Ishikawa (cell line): ENCODE measurements around the gene PPIP5K2.
A peak's percentile ranks its signal among the peaks of the same experiment; 100 is the strongest.

ENCODE experiments used
- CEBPB ChIP-seq: IDR thresholded peaks from 2 replicates; pipeline ENCODE4 v1.6.1; 2012
- CREB1 ChIP-seq: IDR thresholded peaks from 2 replicates; pipeline ENCODE4 v1.6.1; 2012; ENCODE audit warnings: low read depth
- EP300 ChIP-seq: IDR thresholded peaks from 2 replicates; pipeline ENCODE4 v1.6.1; 2012; ENCODE audit warnings: borderline replicate concordance
- FOXM1 ChIP-seq: IDR thresholded peaks from 2 replicates; pipeline ENCODE4 v1.6.1; 2012; ENCODE audit warnings: low read depth, borderline replicate concordance
- MAX ChIP-seq: IDR thresholded peaks from 2 replicates; pipeline ENCODE4 v1.6.1; 2012
- NFIC ChIP-seq: IDR thresholded peaks from 2 replicates; pipeline ENCODE4 v1.6.1; 2012
- RAD21 ChIP-seq: IDR thresholded peaks from 2 replicates; pipeline ENCODE4 v1.6.1; 2012; ENCODE audit warnings: low read depth
- REST ChIP-seq: IDR thresholded peaks from 2 replicates; pipeline ENCODE4 v1.6.1; 2012; ENCODE audit warnings: low read depth, mild to moderate bottlenecking
- TAF1 ChIP-seq: IDR thresholded peaks from 2 replicates; pipeline ENCODE4 v1.6.1; 2012; ENCODE audit warnings: low read depth, mild to moderate bottlenecking
- TCF12 ChIP-seq: IDR thresholded peaks from 2 replicates; pipeline ENCODE4 v1.6.1; 2012; ENCODE audit warnings: low read depth
- TEAD4 ChIP-seq: IDR thresholded peaks from 2 replicates; pipeline ENCODE4 v1.6.1; 2012
- USF1 ChIP-seq: IDR thresholded peaks from 2 replicates; pipeline ENCODE4 v1.6.1; 2012
- YY1 ChIP-seq: IDR thresholded peaks from 2 replicates; pipeline ENCODE4 v1.6.1; 2012; ENCODE audit warnings: low read depth
- ZBTB7A ChIP-seq: IDR thresholded peaks from 2 replicates; pipeline ENCODE4 v1.6.1; 2012; ENCODE audit warnings: low read depth

- TF ChIP-seq TEAD4, result peak; percentile 62
- no peak; the same call in 1 of the 2 replicates for TF ChIP-seq EP300
- no peak for TF ChIP-seq REST
- TF ChIP-seq NFIC, result no peak; the same call in 1 of the 2 replicates
- TF ChIP-seq TAF1, result peak; percentile 83
- no peak for TF ChIP-seq RAD21
- TF ChIP-seq YY1, result no peak; the same call in none of the 2 replicates
- TF ChIP-seq MAX, result peak; percentile 67
- TF ChIP-seq CREB1, result peak; percentile 12; the same call in 1 of the 2 replicates
- peak; percentile 69 for TF ChIP-seq USF1
- 0 out of 2 replicates have a peak, but pooled peaks have one; percentile 25 for TF ChIP-seq ZBTB7A
- TF ChIP-seq CEBPB, result peak; percentile 74
- peak; percentile 53; the same call in 1 of the 2 replicates for TF ChIP-seq FOXM1
- peak; percentile 72 for TF ChIP-seq TCF12
Measured at GRCh38 chr5:103119765-103120606, at the start of gene PPIP5K2, which contains the start of gene GIN1.
